ENCODE measurements around the gene SH3RF3.
"Not testable (repeated sequence)": the region's sequence is repeated elsewhere in the genome, so short reads cannot be mapped to it uniquely, and the experiment has no call there.

SH3RF3 gene

GRCh38 chr2:109527079-109527478 is 398.1 kb downstream of the SH3RF3 start:
- peak; percentile 42 for DNase-seq (ENCODE audit: low spot score)

DNA sequence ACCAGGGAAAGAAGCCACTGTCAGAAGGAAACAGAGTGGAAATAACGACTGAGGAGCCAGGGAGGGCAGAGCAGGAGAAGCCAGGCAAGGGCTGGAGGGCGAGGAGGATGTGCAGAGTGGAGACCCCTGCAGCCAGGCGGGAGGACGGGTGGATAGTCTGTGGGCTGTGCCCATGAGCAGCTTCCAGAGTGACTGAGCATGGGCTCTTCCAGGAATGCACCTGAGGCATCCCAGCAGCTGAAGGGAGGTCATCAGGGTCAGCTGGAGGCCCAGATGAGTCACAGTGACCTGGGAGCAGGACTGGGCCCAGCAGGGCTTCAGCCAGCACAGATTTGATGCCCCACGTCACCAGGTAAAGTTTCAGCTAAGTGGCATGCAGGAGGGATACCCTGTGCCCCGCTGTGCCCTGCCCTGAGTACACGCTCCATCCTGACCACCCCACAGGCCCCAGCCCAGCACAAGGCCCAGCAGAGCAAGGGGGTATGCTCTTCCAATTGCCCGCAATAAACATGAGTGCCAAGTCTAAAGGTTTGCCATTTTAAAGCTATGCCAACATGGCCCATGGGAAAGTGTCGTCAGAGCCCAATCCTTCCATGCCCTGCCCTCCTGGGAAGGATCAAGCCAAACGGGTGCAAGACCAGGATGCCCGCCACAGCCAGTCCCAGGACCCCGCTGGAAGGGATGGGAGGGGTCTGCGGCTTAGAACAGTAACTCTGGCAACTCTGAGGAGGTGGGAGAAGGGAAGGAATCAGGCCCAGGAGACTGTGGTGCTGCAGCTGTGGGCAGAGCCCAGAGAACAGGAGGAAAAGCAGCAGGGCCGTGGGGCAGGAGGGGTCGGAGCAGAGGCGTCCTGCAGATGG is 399.1 kb downstream of the SH3RF3 start:
- DNase-seq (ENCODE audit: low spot score), result peak; percentile 33

GRCh38 chr2:109528811-109529501 is 400.0 kb downstream of the SH3RF3 start:
- DNase-seq (ENCODE audit: low spot score), result no peak

DNA sequence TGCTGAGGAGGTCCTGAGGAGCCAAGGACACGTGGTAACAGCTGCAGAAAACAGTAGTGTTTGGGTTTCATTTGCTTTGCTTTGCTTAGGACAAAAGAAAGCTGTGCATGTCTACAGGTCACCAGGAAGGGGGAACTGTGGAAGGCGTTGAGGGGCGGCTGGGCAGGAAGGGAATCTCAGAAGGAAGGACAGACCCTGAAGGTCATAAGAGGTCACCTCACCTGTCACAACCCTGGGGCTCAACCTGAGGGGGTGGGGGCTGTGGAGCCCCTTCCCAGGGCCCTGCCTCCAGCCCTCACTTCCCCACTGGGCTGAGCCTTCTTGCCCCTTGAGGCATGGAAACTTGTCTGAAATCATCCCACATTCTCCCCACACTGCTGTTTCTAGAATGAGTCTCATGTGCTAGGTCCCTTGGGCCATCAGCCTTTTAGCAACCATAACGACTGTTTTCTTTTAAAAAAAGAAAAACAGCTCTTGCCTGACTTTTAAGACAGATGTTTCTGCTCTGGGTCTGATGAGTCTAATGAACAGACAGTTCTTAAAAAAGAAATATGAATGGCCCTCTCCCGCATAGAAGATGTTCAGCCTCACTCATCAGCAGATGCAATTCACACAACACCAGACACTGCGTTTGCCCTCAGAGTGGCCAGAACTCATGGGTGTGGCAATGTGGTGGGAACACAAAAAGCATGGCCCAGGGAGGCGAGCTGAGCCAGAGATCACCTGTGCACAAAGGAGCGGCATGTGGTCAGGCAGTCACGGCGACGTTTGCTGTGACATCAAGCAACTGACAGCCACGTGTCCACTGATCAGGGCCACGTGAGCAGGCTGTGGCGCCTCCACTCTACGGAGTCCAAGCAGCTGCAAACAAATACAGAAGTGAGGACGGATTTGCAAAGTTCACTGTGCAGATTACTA is 400.8 kb downstream of the SH3RF3 start:
- DNase-seq (ENCODE audit: low spot score), result no peak

GRCh38 chr2:109530712-109531111 is 401.7 kb downstream of the SH3RF3 start:
- DNase-seq (ENCODE audit: low spot score), result no peak

DNA sequence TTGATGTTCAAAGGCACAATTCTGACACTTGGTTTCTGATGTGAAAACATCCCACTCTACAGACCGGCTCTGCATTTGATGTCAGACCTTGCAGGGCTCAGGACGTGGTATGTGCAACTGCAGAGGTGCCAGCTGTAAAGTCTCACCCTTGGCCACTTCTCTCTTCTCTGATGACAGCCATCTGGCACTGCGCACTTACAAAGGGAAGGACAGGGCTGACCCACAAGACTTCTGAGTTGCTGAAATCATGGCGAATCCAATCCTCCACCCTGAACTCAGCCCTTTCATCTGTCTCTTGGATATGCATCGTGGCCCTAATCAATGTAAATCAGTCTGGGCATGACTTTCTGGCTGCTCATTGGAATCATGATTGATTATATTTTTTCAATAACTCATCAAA is 402.2 kb downstream of the SH3RF3 start:
- no peak for DNase-seq (ENCODE audit: low spot score)

DNA sequence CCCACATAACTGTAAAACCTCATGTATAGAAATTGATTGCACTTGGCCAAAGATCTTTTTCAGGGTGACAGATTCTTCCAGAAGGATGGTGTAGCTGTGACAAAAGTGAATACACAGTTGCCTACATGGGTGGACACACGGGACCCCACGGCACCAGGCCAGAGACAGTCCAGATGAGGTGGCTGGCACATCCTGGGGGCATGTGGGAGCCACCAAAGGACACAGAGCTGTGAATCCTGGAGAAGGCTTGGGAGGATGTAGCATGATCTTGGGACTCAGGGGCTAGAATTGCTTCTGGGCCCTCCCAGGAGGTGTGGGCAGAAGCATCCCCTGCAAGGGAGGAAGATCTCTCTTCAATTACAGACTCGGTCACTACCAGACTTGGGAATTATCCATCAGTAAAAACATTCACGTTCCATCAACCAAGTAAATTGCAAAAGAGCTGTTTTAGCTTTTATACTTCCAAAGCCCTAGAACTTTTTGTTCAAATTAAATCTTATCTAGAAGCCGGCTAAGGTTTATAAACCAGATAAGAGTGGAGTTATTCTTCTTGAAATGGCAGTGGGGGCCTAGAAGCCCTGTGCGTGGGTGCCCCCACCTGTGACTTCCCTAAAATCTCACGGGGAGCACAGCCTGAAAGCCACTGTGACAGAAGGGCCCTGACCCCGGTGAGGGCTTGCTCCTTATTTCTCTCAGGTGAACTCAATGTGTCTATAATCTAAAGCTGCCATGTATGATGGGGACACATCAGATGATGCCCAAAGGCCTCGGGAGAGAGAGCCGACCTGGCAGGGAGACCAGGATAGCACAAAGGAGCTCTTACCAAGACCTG is 403.1 kb downstream of the SH3RF3 start:
- no peak for DNase-seq (ENCODE audit: low spot score)

DNA sequence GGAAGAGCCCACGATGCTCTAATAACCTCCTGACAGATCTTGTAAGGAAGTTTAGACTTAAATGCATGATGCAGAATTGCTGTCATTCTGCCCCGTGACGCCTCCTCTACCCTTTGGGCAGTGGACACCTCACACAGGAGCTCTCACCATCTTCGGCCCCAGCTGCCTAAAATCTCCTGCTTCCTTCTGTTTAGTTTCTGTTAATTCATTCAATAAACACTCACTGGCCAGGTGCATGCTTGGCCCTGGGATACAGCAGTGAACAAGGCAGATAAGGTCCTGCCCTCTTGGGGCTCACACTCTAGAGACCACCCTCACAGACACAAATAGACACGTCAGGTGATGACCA is 403.7 kb downstream of the SH3RF3 start:
- DNase-seq (ENCODE audit: low spot score), result no peak

GRCh38 chr2:109533823-109534222 is 404.8 kb downstream of the SH3RF3 start:
- DNase-seq (ENCODE audit: low spot score), result no peak

DNA sequence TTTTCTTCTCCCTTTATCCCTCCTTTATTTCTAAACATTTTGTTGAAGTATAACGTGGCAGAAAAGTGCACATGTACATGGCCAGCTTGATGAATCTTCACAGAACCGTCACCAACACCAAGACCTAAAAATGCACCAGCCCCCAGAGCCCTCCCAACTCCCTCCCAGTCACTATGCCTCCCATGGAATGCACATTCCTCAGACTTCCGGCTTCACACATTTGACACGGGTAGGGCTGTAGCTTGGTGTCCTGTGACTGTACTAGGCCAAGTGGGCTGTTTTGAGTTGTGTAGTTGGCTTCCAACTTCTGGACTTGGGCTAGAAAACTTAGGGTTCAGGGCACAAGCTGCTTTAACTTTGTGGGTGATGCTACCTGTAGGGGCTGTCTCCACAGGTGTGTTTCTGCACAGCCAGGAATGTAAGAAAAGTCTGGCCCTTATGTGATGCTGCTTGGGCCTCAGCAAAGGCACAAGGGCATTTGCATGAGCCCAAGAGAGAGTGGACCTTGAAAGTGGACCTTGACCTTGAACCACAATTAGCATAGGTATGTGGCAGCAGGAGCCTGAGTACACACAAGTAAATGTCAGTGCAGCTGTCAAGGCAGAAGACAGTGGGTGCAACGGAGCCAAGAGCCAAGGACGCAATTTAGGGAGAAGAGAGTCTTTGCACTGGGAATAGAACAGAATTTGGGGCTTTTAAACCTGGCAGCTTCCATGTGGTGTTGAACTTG is 406.4 kb downstream of the SH3RF3 start:
- DNase-seq (ENCODE audit: low spot score), result no peak

GRCh38 chr2:109536556-109536955 is 407.6 kb downstream of the SH3RF3 start:
- DNase-seq (ENCODE audit: low spot score), result not testable (repeated sequence)

DNA sequence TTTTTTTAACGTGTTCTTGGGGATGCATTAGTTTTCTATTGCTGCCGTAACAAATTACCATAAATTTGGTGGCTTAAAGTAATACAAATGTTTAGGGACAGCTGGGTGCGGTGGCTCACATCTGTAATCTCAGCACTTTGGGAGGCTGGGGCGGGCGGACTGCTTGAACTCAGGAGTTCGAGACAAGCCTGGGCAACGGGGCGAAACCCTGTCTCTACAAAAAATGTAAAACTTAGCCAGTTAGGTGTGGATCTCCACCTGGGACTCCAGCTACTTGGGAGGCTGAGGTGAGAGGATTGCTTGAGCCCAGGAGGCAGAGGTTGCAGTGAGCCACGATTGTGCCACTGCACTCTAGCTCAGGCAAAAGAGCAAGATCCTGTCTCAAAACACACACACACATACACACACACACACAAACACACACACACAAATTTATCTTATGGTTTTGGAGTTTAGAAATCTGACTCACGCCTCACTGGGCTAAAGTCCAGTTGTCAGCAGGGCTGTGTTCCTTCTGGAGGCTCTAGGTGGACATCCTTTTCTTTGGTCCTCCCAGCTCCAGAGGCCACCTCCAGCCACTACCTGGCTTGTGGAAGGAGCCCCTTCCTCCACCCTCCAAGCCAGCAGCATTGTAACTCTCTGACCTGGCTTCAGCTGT is 408.7 kb downstream of the SH3RF3 start:
- DNase-seq (ENCODE audit: low spot score), result no peak

DNA sequence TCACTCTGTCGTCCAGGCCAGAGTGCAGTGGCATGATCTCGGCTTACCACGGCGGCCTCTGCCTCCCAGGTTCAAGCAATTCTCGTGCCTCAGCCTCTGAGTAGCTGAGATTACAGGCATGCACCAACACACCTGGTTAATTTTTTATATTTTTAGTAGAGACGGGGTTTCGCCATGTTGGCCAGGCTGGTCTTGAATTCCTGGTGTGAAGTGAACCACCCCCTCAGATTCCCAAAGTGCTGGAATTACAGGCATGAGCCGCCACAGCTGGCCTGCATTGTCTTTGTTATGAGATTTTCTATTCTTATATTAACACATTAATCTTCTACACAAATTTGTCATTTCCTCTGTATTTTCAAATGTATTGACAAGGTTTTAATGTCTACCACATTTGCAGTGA is 409.5 kb downstream of the SH3RF3 start:
- DNase-seq (ENCODE audit: low spot score), result no peak

DNA sequence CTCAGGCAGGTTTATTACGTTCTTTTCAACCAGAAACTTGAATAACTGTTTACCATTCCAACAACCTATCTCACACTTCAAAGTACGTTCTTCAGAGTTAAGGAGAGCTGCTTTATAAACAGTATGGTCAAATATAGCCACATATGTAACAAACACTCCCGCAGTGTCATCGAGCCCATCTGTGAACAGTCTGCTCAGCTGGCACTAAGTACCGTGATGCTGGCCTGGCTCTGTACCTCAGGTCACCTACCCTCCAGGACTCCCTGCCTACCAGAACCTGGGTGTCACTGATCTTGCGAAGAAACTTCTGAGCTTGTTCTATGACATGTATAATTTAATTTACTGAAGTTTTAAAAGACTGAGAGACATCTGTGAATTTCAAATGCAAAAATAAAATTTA is 413.4 kb downstream of the SH3RF3 start:
- DNase-seq (ENCODE audit: low spot score), result no peak

- peak; percentile 84 for DNase-seq (ENCODE audit: low spot score)
Observed at GRCh38 chr2:109545828-109546713, 417.1 kb downstream of the SH3RF3 start.

- DNase-seq (ENCODE audit: low spot score), result no peak
Observed at GRCh38 chr2:109547280-109547679, 418.3 kb downstream of the SH3RF3 start.

DNA sequence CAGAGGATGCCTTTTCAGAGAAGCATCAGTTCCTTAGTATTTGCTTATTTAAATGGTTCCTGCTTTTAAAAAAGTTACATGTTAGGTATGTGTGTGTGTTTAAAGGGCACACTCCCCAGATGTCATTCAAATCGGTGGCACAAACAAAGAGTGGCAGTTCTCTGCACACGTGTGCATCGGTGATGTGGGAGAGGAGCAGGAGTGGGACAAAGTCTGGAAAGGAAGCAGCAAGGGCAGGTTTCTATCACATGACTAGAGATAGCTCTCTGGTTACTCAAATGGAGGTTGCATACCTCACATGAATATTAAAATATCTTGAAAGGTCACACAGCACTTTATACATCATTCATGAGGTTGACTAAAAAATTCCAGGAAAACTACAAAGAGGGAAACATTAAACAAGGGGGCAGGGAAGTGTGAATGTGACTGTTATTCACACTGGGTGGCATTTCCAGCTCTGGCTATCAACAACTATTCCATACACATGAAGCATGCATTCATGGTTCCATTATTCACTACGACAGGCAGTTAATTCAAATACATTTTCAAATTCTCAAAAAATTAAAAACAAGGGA is 420.1 kb downstream of the SH3RF3 start:
- no peak for DNase-seq (ENCODE audit: low spot score)
